ENCODE results near the gene TGIF2LX. TPM values are rescaled to one million over a fixed set of nuclear protein-coding genes. Genes with fewer than 3 reads are reported as not detected.
"Not testable (repeated sequence)": the region's sequence is repeated elsewhere in the genome, so short reads cannot be mapped to it uniquely, and the experiment has no call there.

TGIF2LX gene
- total RNA-seq = not detected

- H3K27me3 ChIP-seq; H3K9me3 ChIP-seq; H3K36me3 ChIP-seq; DNase-seq; intact Hi-C loops (cut with DNase I); H3K4me1 ChIP-seq; H3K4me3 ChIP-seq (replicated peaks in 1 of 3); H3K27ac ChIP-seq: not testable (repeated sequence)
- WGBS, 2 donors = 83 to 86% methylated on average over 9 of the region's 9 CpGs
These were observed at the start of gene TGIF2LX for GRCh38 chrX:89921665-89922064. Gene TGIF2LX, plus strand, starts transcription at chrX:89921908. Its CDS starts 178 bp downstream, at chrX:89922086.

DNA sequence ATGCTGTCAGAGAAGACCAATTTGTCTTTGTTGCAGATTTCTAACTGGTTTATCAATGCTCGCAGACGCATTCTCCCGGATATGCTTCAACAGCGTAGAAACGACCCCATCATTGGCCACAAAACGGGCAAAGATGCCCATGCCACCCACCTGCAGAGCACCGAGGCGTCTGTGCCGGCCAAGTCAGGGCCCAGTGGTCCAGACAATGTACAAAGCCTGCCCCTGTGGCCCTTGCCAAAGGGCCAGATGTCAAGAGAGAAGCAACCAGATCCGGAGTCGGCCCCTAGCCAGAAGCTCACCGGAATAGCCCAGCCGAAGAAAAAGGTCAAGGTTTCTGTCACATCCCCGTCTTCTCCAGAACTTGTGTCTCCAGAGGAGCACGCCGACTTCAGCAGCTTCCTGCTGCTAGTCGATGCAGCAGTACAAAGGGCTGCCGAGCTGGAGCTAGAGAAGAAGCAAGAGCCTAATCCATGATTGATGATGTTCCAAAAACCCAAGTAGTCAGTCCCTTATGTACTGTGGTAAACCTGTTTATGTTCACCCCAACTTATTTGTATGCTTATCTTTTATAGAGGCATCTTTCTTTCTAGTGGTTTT, 728 bp downstream of the TGIF2LX start:
- H3K27me3 ChIP-seq; H3K36me3 ChIP-seq; H3K4me3 ChIP-seq (replicated peaks in 1 of 3); DNase-seq; H3K4me1 ChIP-seq; H3K27ac ChIP-seq; intact Hi-C loops (cut with DNase I); H3K9me3 ChIP-seq: not testable (repeated sequence)
- WGBS, 2 donors = 93 to 97% methylated on average over 12 to 16 of the region's 18 CpGs

- H3K4me1 ChIP-seq; H3K27me3 ChIP-seq; H3K9me3 ChIP-seq; H3K27ac ChIP-seq; intact Hi-C loops (cut with DNase I); DNase-seq; H3K4me3 ChIP-seq (replicated peaks in 1 of 3); H3K36me3 ChIP-seq: not testable (repeated sequence)
- 83 to 84% methylated on average over 4 of the region's 5 CpGs for WGBS, 2 donors
These were observed 21.4 kb downstream of the TGIF2LX start for GRCh38 chrX:89943077-89943476.

DNA sequence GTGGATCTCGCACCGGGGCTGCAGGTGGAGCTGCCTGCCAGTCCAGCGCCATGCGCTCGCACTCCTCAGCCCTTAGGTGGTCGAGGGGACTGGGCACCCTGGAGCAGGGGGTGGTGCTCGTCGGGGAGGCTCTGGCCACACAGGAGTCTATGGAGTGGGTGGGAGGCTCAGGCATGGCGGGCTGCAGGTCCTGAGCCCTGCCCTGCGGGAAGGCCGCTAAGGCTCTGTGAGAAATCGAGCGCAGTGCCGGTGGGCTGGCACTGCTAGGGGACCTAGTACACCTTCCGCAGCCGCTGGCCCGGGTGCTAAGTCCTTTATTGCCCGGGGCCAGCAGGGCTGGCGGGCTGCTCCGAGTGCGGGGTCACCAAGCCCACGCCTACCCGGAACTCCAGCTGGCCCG, 43.9 kb downstream of the TGIF2LX start:
- H3K27me3 ChIP-seq; H3K4me1 ChIP-seq; H3K4me3 ChIP-seq (replicated peaks in 1 of 3); H3K27ac ChIP-seq; H3K36me3 ChIP-seq; H3K9me3 ChIP-seq; DNase-seq; intact Hi-C loops (cut with DNase I): not testable (repeated sequence)
- no CpG with 5 or more reads among the region's 24 CpGs for WGBS, 2 donors
